ELF-1 (cell line): ENCODE data around the gene PCSK4.

Source experiments
- DNase-seq: peaks from one replicate; pipeline ENCODE4 v3.0.0-alpha.2; 2016; ENCODE audit warnings: low read depth, low spot score

PCSK4 gene

GRCh38 chr19:1439525-1440417, 50.4 kb downstream of the PCSK4 start:
- DNase-seq: peak; percentile 51

- DNase-seq: no peak
These were observed 51.2 kb downstream of the PCSK4 start for GRCh38 chr19:1438933-1439354.

- DNase-seq: peak; percentile 98
These were observed 51.9 kb downstream of the PCSK4 start, which contains the start of gene RPS15 for GRCh38 chr19:1438035-1438932. Gene RPS15, plus strand, starts transcription at chr19:1438396. Its CDS starts 30 bp downstream, at chr19:1438426.

- DNase-seq: no peak
These were observed 52.5 kb downstream of the PCSK4 start for GRCh38 chr19:1437609-1438008.

- DNase-seq: no peak
These were observed 54.7 kb downstream of the PCSK4 start for GRCh38 chr19:1435378-1435989.

- no peak for DNase-seq
These were observed 55.5 kb downstream of the PCSK4 start for GRCh38 chr19:1434577-1435060.

- no peak for DNase-seq
These were observed 56.1 kb downstream of the PCSK4 start for GRCh38 chr19:1434040-1434366.

- DNase-seq: no peak
These were observed 56.8 kb downstream of the PCSK4 start for GRCh38 chr19:1433119-1434039.

- no peak for DNase-seq
These were observed 57.7 kb downstream of the PCSK4 start for GRCh38 chr19:1432507-1432887.

GRCh38 chr19:1431759-1432506, 58.2 kb downstream of the PCSK4 start:
- no peak for DNase-seq
